Parathyroid adenoma (tissue), 2 donors: ENCODE measurements around the gene ARHGEF33.

ENCODE experiments used
- H2AFZ ChIP-seq: fragments of 300-600 bp; sonication (generic); one replicate; pipeline ENCODE4 v1.7.0; 2017; ENCODE audit warnings: antibody characterized with exemption, mild to moderate bottlenecking
- H3K27ac ChIP-seq: fragments of 300-600 bp; sonication (generic); one replicate; pipeline ENCODE4 v1.7.0; 2017
- H3K27me3 ChIP-seq: fragments of 300-600 bp; sonication (generic); one replicate; pipeline ENCODE4 v1.7.0; 2017; ENCODE audit warnings: low read length; ENCODE audit not compliant: control insufficient read depth, insufficient read depth
- H3K36me3 ChIP-seq: fragments of 300-600 bp; sonication (generic); one replicate; pipeline ENCODE4 v1.7.0; 2017; ENCODE audit warnings: low read length; ENCODE audit not compliant: control insufficient read depth, insufficient read depth
- H3K4me1 ChIP-seq: fragments of 300-600 bp; sonication (generic); one replicate; pipeline ENCODE4 v1.7.0; 2017; ENCODE audit warnings: control low read depth
- H3K4me2 ChIP-seq: fragments of 300-600 bp; sonication (generic); one replicate; pipeline ENCODE4 v1.7.0; 2017; ENCODE audit warnings: low read length
- H3K4me3 ChIP-seq: fragments of 300-600 bp; sonication (generic); one replicate; pipeline ENCODE4 v1.7.0; 2017; ENCODE audit warnings: low read depth, low read length
- H3K79me2 ChIP-seq: fragments of 300-600 bp; sonication (generic); one replicate; pipeline ENCODE4 v1.7.0; 2017; ENCODE audit warnings: control low read depth
- H3K9ac ChIP-seq: fragments of 300-600 bp; sonication (generic); one replicate; pipeline ENCODE4 v1.7.0; 2017; ENCODE audit warnings: mild to moderate bottlenecking
- H3K9me3 ChIP-seq: fragments of 300-600 bp; sonication (generic); one replicate; pipeline ENCODE4 v1.7.0; 2017; ENCODE audit warnings: low read length; ENCODE audit not compliant: control insufficient read depth
- TF ChIP-seq, protein P1 (sequence below): fragments of 300-600 bp; sonication (generic); IDR thresholded peaks from one replicate; pipeline ENCODE4 v1.7.0; 2017; ENCODE audit warnings: antibody characterized with exemption, mild to moderate bottlenecking
- donor health status: primary hyperparathyroidism.

ARHGEF33 gene

DNA sequence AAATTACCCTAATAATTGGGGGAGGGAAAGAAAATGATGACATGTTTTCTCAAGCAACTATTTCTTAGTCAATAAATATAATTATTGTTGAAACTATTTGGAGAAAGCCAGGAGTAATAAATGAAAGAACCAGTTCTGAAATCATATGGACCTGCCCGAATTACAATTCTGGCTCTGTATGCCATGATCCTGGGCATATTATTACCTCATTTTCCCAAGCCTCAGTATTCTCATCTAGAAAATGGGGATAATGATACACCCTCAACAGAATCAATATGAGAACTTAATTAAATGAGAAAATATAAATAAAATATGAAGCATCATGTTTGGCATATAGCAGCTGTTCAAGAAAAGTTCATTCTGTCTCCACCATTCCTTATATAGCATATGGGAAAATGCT, 22.9 kb downstream of the ARHGEF33 start:
- no peaks in the 10 kb centered on the region for H3K27me3 ChIP-seq
- H3K4me3 ChIP-seq: no peak overlapping the region
- H2AFZ ChIP-seq: no peak overlapping the region
- peaks cover 5% of the 10 kb centered on the region for H3K4me1 ChIP-seq
- no peaks in the 10 kb centered on the region for H3K79me2 ChIP-seq
- H3K27ac ChIP-seq: no peak overlapping the region
- TF ChIP-seq, protein P1, sequence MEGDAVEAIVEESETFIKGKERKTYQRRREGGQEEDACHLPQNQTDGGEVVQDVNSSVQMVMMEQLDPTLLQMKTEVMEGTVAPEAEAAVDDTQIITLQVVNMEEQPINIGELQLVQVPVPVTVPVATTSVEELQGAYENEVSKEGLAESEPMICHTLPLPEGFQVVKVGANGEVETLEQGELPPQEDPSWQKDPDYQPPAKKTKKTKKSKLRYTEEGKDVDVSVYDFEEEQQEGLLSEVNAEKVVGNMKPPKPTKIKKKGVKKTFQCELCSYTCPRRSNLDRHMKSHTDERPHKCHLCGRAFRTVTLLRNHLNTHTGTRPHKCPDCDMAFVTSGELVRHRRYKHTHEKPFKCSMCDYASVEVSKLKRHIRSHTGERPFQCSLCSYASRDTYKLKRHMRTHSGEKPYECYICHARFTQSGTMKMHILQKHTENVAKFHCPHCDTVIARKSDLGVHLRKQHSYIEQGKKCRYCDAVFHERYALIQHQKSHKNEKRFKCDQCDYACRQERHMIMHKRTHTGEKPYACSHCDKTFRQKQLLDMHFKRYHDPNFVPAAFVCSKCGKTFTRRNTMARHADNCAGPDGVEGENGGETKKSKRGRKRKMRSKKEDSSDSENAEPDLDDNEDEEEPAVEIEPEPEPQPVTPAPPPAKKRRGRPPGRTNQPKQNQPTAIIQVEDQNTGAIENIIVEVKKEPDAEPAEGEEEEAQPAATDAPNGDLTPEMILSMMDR: no peak
- no peak overlapping the region for H3K4me2 ChIP-seq
- H3K36me3 ChIP-seq: no peaks in the 10 kb centered on the region
- no peaks in the 10 kb centered on the region for H3K9me3 ChIP-seq
- no peak overlapping the region for H3K9ac ChIP-seq

DNA sequence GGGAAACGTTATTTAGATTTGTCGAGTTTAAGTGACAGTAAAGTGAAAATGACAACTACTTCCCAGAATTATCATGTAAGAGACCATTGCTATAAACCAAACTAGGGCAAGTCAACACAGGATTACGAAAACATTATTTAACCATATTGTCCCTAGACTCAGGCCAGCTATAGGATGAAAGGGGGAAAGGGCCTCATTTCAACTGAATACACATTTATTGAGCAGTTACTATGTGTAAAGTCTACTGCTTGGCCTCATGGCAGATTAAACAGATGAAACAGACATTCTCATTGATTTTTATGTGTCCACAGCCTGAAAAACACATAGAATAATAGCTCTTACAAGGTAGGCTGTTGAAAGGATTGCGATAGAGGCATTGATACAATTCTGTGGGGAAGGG, 32.7 kb downstream of the ARHGEF33 start:
- Histone ChIP-seq H3K79me2 (no peaks in the 10 kb centered on the region), H2AFZ (no peak overlapping the region), H3K36me3 (no peaks in the 10 kb centered on the region), H3K4me3 (no peak overlapping the region), H3K4me1 (no peaks in the 10 kb centered on the region), H3K27me3 (no peaks in the 10 kb centered on the region), H3K9ac (no peak overlapping the region), H3K27ac (no peak overlapping the region), H3K4me2 (no peak overlapping the region), H3K9me3 (no peaks in the 10 kb centered on the region)
- TF ChIP-seq, protein P1: no peak

DNA sequence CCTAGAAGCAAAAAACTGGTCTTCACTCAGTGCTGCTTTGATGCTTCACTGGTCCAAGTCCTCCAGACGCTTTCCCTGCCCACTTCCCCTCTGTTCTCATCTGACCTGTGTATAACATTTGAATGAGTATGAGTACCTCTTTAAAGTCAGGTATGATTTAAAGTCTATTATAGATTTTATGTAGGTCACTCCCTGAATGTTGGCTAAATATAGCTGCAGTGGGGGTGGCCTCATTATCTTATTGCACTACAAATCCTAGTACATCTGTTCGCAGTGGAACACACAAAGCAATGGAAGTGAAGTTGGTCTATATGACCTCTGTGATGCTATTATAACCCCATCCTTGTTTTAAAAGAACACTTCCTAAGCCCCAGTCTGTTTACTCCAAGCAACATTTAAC, 33.2 kb downstream of the ARHGEF33 start:
- TF ChIP-seq, protein P1: no peak
- Histone ChIP-seq H3K9ac (no peak overlapping the region), H3K4me2 (no peak overlapping the region), H3K27me3 (no peaks in the 10 kb centered on the region), H2AFZ (no peak overlapping the region), H3K27ac (no peak overlapping the region), H3K4me1 (no peaks in the 10 kb centered on the region), H3K36me3 (no peaks in the 10 kb centered on the region), H3K79me2 (no peaks in the 10 kb centered on the region), H3K9me3 (no peaks in the 10 kb centered on the region), H3K4me3 (no peak overlapping the region)

DNA sequence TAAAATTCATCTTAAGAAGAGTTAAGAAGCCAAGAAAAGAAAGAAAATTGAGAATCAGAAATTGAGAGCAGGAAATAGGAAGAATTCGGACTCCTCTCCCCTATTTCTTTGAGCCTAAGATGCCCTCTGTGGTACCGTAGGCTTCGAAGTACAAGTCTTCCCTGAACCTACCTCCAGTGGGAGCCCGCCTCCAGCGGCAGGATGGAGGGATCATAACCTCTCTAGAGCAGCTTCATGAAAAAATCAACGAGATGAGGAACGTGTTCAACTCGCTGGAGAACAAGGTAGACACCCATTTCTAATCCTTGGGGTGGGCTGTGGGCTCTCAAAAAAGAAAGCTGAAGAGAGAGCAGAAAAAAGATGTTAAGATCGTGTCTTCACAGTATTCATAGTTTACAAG, 36.3 kb downstream of the ARHGEF33 start:
- Histone ChIP-seq H3K27me3 (no peaks in the 10 kb centered on the region), H3K36me3 (no peaks in the 10 kb centered on the region), H3K79me2 (no peaks in the 10 kb centered on the region), H3K9ac (no peak overlapping the region), H3K4me3 (no peak overlapping the region), H3K9me3 (no peaks in the 10 kb centered on the region), H2AFZ (no peak overlapping the region), H3K27ac (no peak overlapping the region), H3K4me2 (no peak overlapping the region), H3K4me1 (no peaks in the 10 kb centered on the region)
- TF ChIP-seq, protein P1: no peak

DNA sequence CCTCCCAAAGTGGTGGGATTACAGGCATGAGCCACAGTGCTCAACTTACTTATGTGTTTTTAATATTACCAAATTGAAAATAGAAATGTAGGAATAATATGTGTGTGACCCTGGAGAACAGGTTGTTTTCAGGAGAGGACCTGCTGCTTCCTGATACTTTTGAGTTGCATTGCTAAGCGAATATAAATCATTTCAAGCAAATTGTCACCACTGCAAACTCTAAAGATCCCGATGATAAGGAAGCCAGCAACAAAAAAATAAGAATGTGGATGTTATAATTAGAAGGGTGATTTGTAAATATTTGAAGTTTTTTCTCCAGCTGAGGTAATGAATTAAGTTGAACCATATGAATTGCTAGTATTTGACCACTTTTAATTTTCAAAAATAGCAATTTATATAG, 40.9 kb downstream of the ARHGEF33 start:
- Histone ChIP-seq H3K79me2 (no peaks in the 10 kb centered on the region), H3K4me2 (no peak overlapping the region), H2AFZ (no peak overlapping the region), H3K36me3 (no peaks in the 10 kb centered on the region), H3K9me3 (no peaks in the 10 kb centered on the region), H3K27ac (no peak overlapping the region), H3K9ac (no peak overlapping the region), H3K27me3 (no peaks in the 10 kb centered on the region), H3K4me1 (no peaks in the 10 kb centered on the region), H3K4me3 (no peak overlapping the region)
- TF ChIP-seq, protein P1: no peak
